KBM-7 (cell line): ENCODE measurements around the gene THAP3.
"Not testable (repeated sequence)": the region's sequence is repeated elsewhere in the genome, so short reads cannot be mapped to it uniquely, and the experiment has no call there.

Experiments used
- DNase-seq: peaks from one replicate; pipeline ENCODE4 v3.0.0-alpha.2; 2015
- in situ Hi-C: fragments of 300-500 bp; cut with MboI; formaldehyde crosslinking; loops from 2 replicates; pipeline ENCODE4 v1.14.3; 2020; ENCODE audit warnings: low sequenced_read_pairs, low pct_unique_long_range_greater_than_20kb, mixed read lengths

THAP3 gene

GRCh38 chr1:6658359-6659060 lies 33.8 kb downstream of the THAP3 start:
- no peak for DNase-seq
- in situ Hi-C loops = no loop called here

GRCh38 chr1:6660415-6661049 lies 35.9 kb downstream of the THAP3 start:
- in situ Hi-C loops = no loop called here
- no peak for DNase-seq

GRCh38 chr1:6662468-6662867 lies 37.8 kb downstream of the THAP3 start:
- in situ Hi-C loops, DNase-seq: not testable (repeated sequence)

GRCh38 chr1:6666696-6667095 lies 42.0 kb downstream of the THAP3 start:
- in situ Hi-C loops = no loop called here
- no peak for DNase-seq

GRCh38 chr1:6667139-6667538 lies 42.5 kb downstream of the THAP3 start:
- in situ Hi-C loops = no loop called here
- no peak for DNase-seq

- DNase-seq = no peak
- in situ Hi-C loops = no loop called here
These were observed 43.8 kb downstream of the THAP3 start for GRCh38 chr1:6668503-6668902.

- no peak for DNase-seq
- in situ Hi-C loops = no loop called here
These were observed 47.9 kb downstream of the THAP3 start for GRCh38 chr1:6672558-6672957.

GRCh38 chr1:6673816-6674398 lies 49.2 kb downstream of the THAP3 start:
- in situ Hi-C loops = no loop called here
- DNase-seq = no peak

GRCh38 chr1:6674771-6675170 lies 50.1 kb downstream of the THAP3 start:
- in situ Hi-C loops = no loop called here
- DNase-seq = no peak

- in situ Hi-C loops = no loop called here
- DNase-seq = no peak
These were observed 51.3 kb downstream of the THAP3 start for GRCh38 chr1:6675941-6676340.
